Endothelial cell (in vitro differentiated cells): ENCODE measurements around the gene ZNF384. TPM values are rescaled to one million over a fixed set of nuclear protein-coding genes. Genes with fewer than 3 reads are reported as not detected.

ENCODE experiments used
- DNase-seq: peaks from one replicate; pipeline ENCODE4 v3.0.0; 2021; ENCODE audit warnings: low spot score
- H3K27ac Mint-ChIP-seq: one replicate; pipeline ENCODE4 v1.8.0; 2021; ENCODE audit warnings: mixed read lengths, inconsistent platforms; ENCODE audit not compliant: unreplicated experiment
- H3K27me3 Mint-ChIP-seq: one replicate; pipeline ENCODE4 v1.8.0; 2021; ENCODE audit warnings: mild to moderate bottlenecking, moderate library complexity, mixed read lengths, inconsistent platforms; ENCODE audit not compliant: unreplicated experiment
- H3K36me3 Mint-ChIP-seq: one replicate; pipeline ENCODE4 v1.8.0; 2021; ENCODE audit warnings: mild to moderate bottlenecking, low read depth, mixed read lengths, inconsistent platforms; ENCODE audit not compliant: unreplicated experiment
- H3K4me1 Mint-ChIP-seq: one replicate; pipeline ENCODE4 v1.8.0; 2021; ENCODE audit warnings: mild to moderate bottlenecking, mixed read lengths, inconsistent platforms; ENCODE audit not compliant: unreplicated experiment
- H3K4me3 Mint-ChIP-seq: one replicate; pipeline ENCODE4 v1.8.0; 2021; ENCODE audit warnings: mild to moderate bottlenecking, mixed read lengths, inconsistent platforms; ENCODE audit not compliant: unreplicated experiment
- H3K9me3 Mint-ChIP-seq: one replicate; pipeline ENCODE4 v1.8.0; 2021; ENCODE audit warnings: mixed read lengths, inconsistent platforms; ENCODE audit not compliant: unreplicated experiment
- total RNA-seq: library from RNA; stranded (reverse); fragmentation: NEBNext Ultra II Directional; extraction: Animal tissue kit (Norgen Biotek cat#: 25700); gene quantifications from one replicate; pipeline ENCODE4 v1.2.1, GENCODE V29; 2021; ENCODE audit not compliant: unreplicated experiment
- TF ChIP-seq, protein P1 (sequence below): fragments of 200-600 bp; sonication (generic); IDR thresholded peaks from one replicate; pipeline ENCODE4 v1.5.0; 2021; ENCODE audit warnings: antibody characterized with exemption; ENCODE audit not compliant: unreplicated experiment

ZNF384 gene
- total RNA-seq, 1 donor from 2014 or later = 85.2 TPM

GRCh38 chr12:6626654-6627283 lies 62.4 kb downstream of the ZNF384 start:
- Mint-ChIP-seq H3K9me3 (no peaks in the 10 kb centered on the region), H3K27me3 (no peaks in the 10 kb centered on the region), H3K4me3 (no peak overlapping the region), H3K27ac (no peak overlapping the region), H3K36me3 (no peaks in the 10 kb centered on the region), H3K4me1 (peaks cover 29% of the 10 kb centered on the region)
- no peak for DNase-seq
- TF ChIP-seq, protein P1, sequence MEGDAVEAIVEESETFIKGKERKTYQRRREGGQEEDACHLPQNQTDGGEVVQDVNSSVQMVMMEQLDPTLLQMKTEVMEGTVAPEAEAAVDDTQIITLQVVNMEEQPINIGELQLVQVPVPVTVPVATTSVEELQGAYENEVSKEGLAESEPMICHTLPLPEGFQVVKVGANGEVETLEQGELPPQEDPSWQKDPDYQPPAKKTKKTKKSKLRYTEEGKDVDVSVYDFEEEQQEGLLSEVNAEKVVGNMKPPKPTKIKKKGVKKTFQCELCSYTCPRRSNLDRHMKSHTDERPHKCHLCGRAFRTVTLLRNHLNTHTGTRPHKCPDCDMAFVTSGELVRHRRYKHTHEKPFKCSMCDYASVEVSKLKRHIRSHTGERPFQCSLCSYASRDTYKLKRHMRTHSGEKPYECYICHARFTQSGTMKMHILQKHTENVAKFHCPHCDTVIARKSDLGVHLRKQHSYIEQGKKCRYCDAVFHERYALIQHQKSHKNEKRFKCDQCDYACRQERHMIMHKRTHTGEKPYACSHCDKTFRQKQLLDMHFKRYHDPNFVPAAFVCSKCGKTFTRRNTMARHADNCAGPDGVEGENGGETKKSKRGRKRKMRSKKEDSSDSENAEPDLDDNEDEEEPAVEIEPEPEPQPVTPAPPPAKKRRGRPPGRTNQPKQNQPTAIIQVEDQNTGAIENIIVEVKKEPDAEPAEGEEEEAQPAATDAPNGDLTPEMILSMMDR = no peak

- DNase-seq = no peak
- Mint-ChIP-seq H3K4me3 (peak overlapping the region; percentile 31), H3K36me3 (peaks cover 4% of the 10 kb centered on the region), H3K27ac (no peak overlapping the region), H3K27me3 (peaks cover 10% of the 10 kb centered on the region), H3K9me3 (no peaks in the 10 kb centered on the region), H3K4me1 (peaks cover 20% of the 10 kb centered on the region)
- TF ChIP-seq, protein P1 = no peak
Measured at GRCh38 chr12:6620885-6621274, 68.3 kb downstream of the ZNF384 start.

- TF ChIP-seq, protein P1 = peak; percentile 87
- H3K4me1 Mint-ChIP-seq = peaks cover 23% of the 10 kb centered on the region
- no peak overlapping the region for H3K27ac Mint-ChIP-seq
- H3K4me3 Mint-ChIP-seq = no peak overlapping the region
- peaks cover 4% of the 10 kb centered on the region for H3K36me3 Mint-ChIP-seq
- H3K9me3 Mint-ChIP-seq = no peaks in the 10 kb centered on the region
- peak; percentile 84 for DNase-seq
- H3K27me3 Mint-ChIP-seq = peaks cover 10% of the 10 kb centered on the region
Measured at GRCh38 chr12:6620137-6620884, 68.9 kb downstream of the ZNF384 start.

DNA sequence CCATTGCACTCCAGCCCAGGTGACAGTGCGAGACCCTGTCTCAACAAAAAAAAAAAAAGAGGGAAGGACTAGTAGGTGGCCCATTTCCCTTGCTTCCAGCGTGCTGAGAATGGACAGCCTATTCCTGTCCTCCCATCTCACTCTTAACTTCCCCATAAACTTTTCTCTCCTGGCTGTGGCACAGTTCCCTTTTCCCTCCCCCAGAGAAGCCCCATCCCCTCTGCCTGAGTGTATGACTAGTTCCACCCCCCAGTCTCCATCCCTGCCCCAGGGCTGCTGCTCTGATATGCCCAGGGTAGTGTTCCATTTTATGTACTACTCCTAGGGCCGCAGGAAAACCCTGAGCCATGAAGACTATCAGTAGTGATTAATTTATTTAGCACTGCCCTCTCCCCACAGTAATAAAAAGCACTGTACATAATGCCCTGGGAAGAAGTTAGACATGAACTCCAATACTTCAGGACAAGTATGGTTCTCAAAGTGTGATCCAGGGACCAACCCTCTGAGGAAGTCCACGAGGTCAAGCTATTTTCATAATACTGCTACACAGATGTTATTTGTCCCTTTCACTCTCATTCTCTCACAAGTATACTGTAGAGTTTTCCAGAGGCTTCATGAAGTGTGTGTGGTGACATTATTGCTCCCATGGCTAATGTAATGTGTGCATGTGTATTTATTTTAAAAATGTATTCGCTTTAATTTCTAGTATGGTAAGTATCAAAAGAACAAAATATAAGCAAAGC lies 70.5 kb downstream of the ZNF384 start:
- Mint-ChIP-seq H3K9me3 (no peaks in the 10 kb centered on the region), H3K4me3 (peak overlapping the region; percentile 66), H3K4me1 (peaks cover 29% of the 10 kb centered on the region)

More for the DNA sequence above, 70.5 kb downstream of the ZNF384 start:
- DNase-seq = no peak
- Mint-ChIP-seq H3K27me3 (peaks cover 10% of the 10 kb centered on the region), H3K36me3 (peaks cover 4% of the 10 kb centered on the region), H3K27ac (no peak overlapping the region)
- TF ChIP-seq, protein P1 = no peak

Other genes with a start within 250 kb of the ZNF384 start
- gene CD27, start 244.4 kb downstream of the ZNF384 start, total RNA-seq = not detected
- gene TAPBPL, start 237.3 kb downstream of the ZNF384 start, total RNA-seq = 2.8 TPM
- gene VAMP1, start 218.7 kb downstream of the ZNF384 start, total RNA-seq = 5.5 TPM
- gene MRPL51, start 196.1 kb downstream of the ZNF384 start, total RNA-seq = 168 TPM
- gene NCAPD2, start 195.3 kb downstream of the ZNF384 start, total RNA-seq = 25.3 TPM
- gene GAPDH, start 154.9 kb downstream of the ZNF384 start, total RNA-seq = 2,393 TPM
- gene IFFO1, start 133.3 kb downstream of the ZNF384 start, total RNA-seq = 82.2 TPM
- gene NOP2, start 121.1 kb downstream of the ZNF384 start, total RNA-seq = 37.5 TPM
- 334 TPM for gene CHD4, start 82.0 kb downstream of the ZNF384 start, total RNA-seq
- gene LPAR5, start 53.4 kb downstream of the ZNF384 start, total RNA-seq = 2.7 TPM
- gene ACRBP, start 41.9 kb downstream of the ZNF384 start, total RNA-seq = 19.3 TPM
- 41.3 TPM for gene ING4, start 26.3 kb downstream of the ZNF384 start, total RNA-seq
- gene PIANP, start 11.4 kb upstream of the ZNF384 start, total RNA-seq = 2.0 TPM
- gene COPS7A, start 34.7 kb upstream of the ZNF384 start, total RNA-seq = 25.1 TPM
- 118 TPM for gene MLF2, start 63.8 kb upstream of the ZNF384 start, total RNA-seq
- 864 TPM for gene PTMS, start 77.0 kb upstream of the ZNF384 start, total RNA-seq
- 7.6 TPM for gene LAG3, start 83.1 kb upstream of the ZNF384 start, total RNA-seq
- gene CD4, start 100.2 kb upstream of the ZNF384 start, total RNA-seq = 4.7 TPM
- 52.7 TPM for gene GPR162, start 132.4 kb upstream of the ZNF384 start, total RNA-seq
- gene P3H3, start 139.0 kb upstream of the ZNF384 start, total RNA-seq = 48.8 TPM
- 9.0 TPM for gene GNB3, start 151.6 kb upstream of the ZNF384 start, total RNA-seq
- gene CDCA3, start 161.9 kb upstream of the ZNF384 start, total RNA-seq = 6.2 TPM
- 119 TPM for gene USP5, start 162.8 kb upstream of the ZNF384 start, total RNA-seq
- 356 TPM for gene TPI1, start 178.2 kb upstream of the ZNF384 start, total RNA-seq
- gene SPSB2, start 183.9 kb upstream of the ZNF384 start, total RNA-seq = 6.7 TPM
- 5.7 TPM for gene LRRC23, start 215.4 kb upstream of the ZNF384 start, total RNA-seq
- gene ENO2, start 225.2 kb upstream of the ZNF384 start, total RNA-seq = 5.3 TPM
- gene ATN1, start 238.6 kb upstream of the ZNF384 start, total RNA-seq = 144 TPM